Esophagus muscularis mucosa (tissue), 4 donors: ENCODE data around the gene CCDC17.

Source experiments
- EP300 ChIP-seq: sonication (generic); formaldehyde crosslinking; IDR thresholded peaks from one replicate; pipeline ENCODE4 v1.6.1; 2017; ENCODE audit warnings: antibody characterized with exemption
- POLR2A ChIP-seq: fragments of 450-650 bp; IDR thresholded peaks from one replicate; pipeline ENCODE4 v1.6.1; 2017; ENCODE audit warnings: antibody characterized with exemption, moderate library complexity, mild to moderate bottlenecking, low read depth
- TF ChIP-seq, protein P1 (sequence below), 3 experiments: fragments of 200-600 bp in 2 of 3; fragments of 450-650 bp in 1 of 3; sonication (generic) in 2 of 3; IDR thresholded peaks; one replicate each; pipeline ENCODE4 v1.5.1; 2017 to 2019; ENCODE audit warnings: antibody characterized with exemption in 3 of 3, mild to moderate bottlenecking in 2 of 3, moderate library complexity in 1 of 3

DNA sequence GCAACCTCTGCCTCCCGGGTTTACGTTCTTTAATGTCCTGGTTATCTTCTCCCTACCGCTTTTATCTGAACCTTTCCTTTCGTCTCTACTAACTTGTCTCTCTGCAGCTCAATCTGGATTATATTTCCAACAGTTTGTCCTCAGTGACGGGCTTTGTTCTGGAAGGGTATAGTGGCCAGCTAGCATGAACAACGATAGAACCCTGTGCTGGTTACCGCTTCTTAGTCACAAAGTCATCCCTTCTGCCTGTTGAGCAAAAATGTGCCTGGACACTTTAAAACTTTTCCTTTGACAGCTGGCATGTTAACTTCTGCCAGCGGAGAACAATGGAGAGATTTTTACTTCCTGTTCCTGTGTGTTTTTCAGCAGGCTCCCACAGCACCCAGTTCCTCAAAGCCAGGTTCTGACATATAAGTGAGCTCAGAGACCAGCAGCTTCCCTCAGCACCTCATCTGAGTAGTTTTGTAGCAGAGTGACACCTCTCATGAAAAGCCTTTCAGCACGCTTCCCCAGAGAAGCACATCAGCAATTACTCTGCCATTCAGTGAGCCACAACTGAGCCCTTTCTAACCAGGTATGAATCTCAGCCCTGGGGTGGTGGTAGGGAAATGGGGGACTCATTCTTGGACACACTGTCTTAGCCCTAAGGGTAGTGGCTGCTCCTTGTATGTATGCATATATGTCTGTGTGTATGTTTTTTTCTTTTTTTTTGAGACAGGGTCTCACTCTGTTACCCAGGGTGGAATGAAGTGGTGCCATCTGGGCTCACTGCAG lies 23.6 kb upstream of the CCDC17 start:
- TF ChIP-seq, protein P1, sequence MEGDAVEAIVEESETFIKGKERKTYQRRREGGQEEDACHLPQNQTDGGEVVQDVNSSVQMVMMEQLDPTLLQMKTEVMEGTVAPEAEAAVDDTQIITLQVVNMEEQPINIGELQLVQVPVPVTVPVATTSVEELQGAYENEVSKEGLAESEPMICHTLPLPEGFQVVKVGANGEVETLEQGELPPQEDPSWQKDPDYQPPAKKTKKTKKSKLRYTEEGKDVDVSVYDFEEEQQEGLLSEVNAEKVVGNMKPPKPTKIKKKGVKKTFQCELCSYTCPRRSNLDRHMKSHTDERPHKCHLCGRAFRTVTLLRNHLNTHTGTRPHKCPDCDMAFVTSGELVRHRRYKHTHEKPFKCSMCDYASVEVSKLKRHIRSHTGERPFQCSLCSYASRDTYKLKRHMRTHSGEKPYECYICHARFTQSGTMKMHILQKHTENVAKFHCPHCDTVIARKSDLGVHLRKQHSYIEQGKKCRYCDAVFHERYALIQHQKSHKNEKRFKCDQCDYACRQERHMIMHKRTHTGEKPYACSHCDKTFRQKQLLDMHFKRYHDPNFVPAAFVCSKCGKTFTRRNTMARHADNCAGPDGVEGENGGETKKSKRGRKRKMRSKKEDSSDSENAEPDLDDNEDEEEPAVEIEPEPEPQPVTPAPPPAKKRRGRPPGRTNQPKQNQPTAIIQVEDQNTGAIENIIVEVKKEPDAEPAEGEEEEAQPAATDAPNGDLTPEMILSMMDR (IDR thresholded peaks at IDR 0.05), result no peak
- no peak for TF ChIP-seq POLR2A
- TF ChIP-seq EP300, result no peak
